HepG2 (cell line): Measurements from ENCODE around the gene COX4I2. TPM values are rescaled to one million over a fixed set of nuclear protein-coding genes. Genes with fewer than 3 reads are reported as not detected.

ENCODE experiments used
- AFF4 ChIP-seq: sonication (generic); formaldehyde crosslinking; IDR thresholded peaks from 2 replicates; pipeline ENCODE4 v1.4.0; 2020; ENCODE audit warnings: missing genetic modification reagents
- FUBP1 ChIP-seq: sonication (generic); formaldehyde crosslinking; IDR thresholded peaks from 2 replicates; pipeline ENCODE4 v1.5.1; 2020; ENCODE audit warnings: missing genetic modification reagents, mild to moderate bottlenecking, borderline replicate concordance
- HDAC2 ChIP-seq: sonication (generic); formaldehyde crosslinking; IDR thresholded peaks from 2 replicates; pipeline ENCODE4 v1.4.0; 2020; ENCODE audit warnings: missing genetic modification reagents
- MTERF4 ChIP-seq: sonication (generic); formaldehyde crosslinking; IDR thresholded peaks from 2 replicates; pipeline ENCODE4 v1.8.0; 2023; ENCODE audit warnings: mild to moderate bottlenecking, missing genetic modification reagents
- MZF1 ChIP-seq: sonication (generic); formaldehyde crosslinking; IDR thresholded peaks from 2 replicates; pipeline ENCODE4 v1.8.1; 2023; ENCODE audit warnings: mild to moderate bottlenecking, missing genetic modification reagents, borderline replicate concordance
- PHF8 ChIP-seq: sonication (generic); formaldehyde crosslinking; IDR thresholded peaks from 2 replicates; pipeline ENCODE4 v1.5.0; 2020; ENCODE audit warnings: missing genetic modification reagents
- PRPF4 ChIP-seq: fragments of 200-400 bp; formaldehyde crosslinking; IDR thresholded peaks from 2 replicates; pipeline ENCODE4 v1.6.1; 2016; ENCODE audit warnings: low read length, low read depth; ENCODE audit not compliant: poor library complexity, severe bottlenecking
- RXRB ChIP-seq: IDR thresholded peaks from 2 replicates; pipeline ENCODE4 v1.6.1; 2016; ENCODE audit warnings: borderline replicate concordance, missing genetic modification reagents, missing compliant biosample characterization
- ZBTB44 ChIP-seq: sonication (generic); formaldehyde crosslinking; IDR thresholded peaks from 2 replicates; pipeline ENCODE4 v1.4.0; 2020; ENCODE audit warnings: missing genetic modification reagents
- ZBTB46 ChIP-seq: sonication (generic); formaldehyde crosslinking; IDR thresholded peaks from 2 replicates; pipeline ENCODE4 v1.4.0; 2020; ENCODE audit warnings: mild to moderate bottlenecking, missing genetic modification reagents, borderline replicate concordance
- ZFY ChIP-seq: sonication (generic); formaldehyde crosslinking; IDR thresholded peaks from 2 replicates; pipeline ENCODE4 v1.4.0; 2020; ENCODE audit warnings: missing genetic modification reagents
- ZMAT3 ChIP-seq: sonication (generic); formaldehyde crosslinking; conservative IDR thresholded peaks from 2 replicates; pipeline ENCODE4 v1.7.0; 2021; ENCODE audit warnings: missing genetic modification reagents
- ZNF362 ChIP-seq: sonication (generic); formaldehyde crosslinking; IDR thresholded peaks from 2 replicates; pipeline ENCODE4 v1.4.0; 2020; ENCODE audit warnings: missing genetic modification reagents, mild to moderate bottlenecking, borderline replicate concordance
- ZNF44 ChIP-seq: sonication (generic); formaldehyde crosslinking; IDR thresholded peaks from 2 replicates; pipeline ENCODE4 v1.5.1; 2020; ENCODE audit warnings: mild to moderate bottlenecking, missing genetic modification reagents
- ZNF724P ChIP-seq: sonication (generic); formaldehyde crosslinking; IDR thresholded peaks from 2 replicates; pipeline ENCODE4 v1.8.0; 2022; ENCODE audit warnings: missing genetic modification reagents, borderline replicate concordance
- ZNF781 ChIP-seq: sonication (generic); formaldehyde crosslinking; IDR thresholded peaks from 2 replicates; pipeline ENCODE4 v1.5.1; 2020; ENCODE audit warnings: borderline replicate concordance, mild to moderate bottlenecking, missing genetic modification reagents; ENCODE audit errors: not compliant biosample characterization
- polyA plus RNA-seq, 8 experiments: library from polyadenylated mRNA; depleted of rRNA in 3 of 8; stranded (reverse) in 7 of 8; unstranded in 1 of 8; fragments of >200 nt; fragmentation: Illumina TruSeq in 4 of 8; extraction: Trizol in 4 of 8; gene quantifications; 2 replicates each; pipeline versions ENCODE4 v1.2.1 to v1.2.3, GENCODE V29; 2011 to 2016; ENCODE audit warnings: low read depth in 4 of 8, missing spikeins in 1 of 8, mixed read lengths in 1 of 8; ENCODE audit not compliant: insufficient read depth in 1 of 8
- total RNA-seq, 5 experiments: library from RNA; depleted of rRNA; stranded (reverse); fragments of >200 nt; fragmentation: Illumina TruSeq; extraction: Trizol; gene quantifications; 2 replicates each; pipeline ENCODE4 v1.2.3, GENCODE V29; 2016; ENCODE audit warnings: low read depth in 1 of 5

COX4I2 gene
- total and polyA plus RNA-seq, 2 of the 13 experiments (the other 11 are each of a cell fraction or from before 2014, with no cell fraction given), result 1.1 TPM; not detected in 1

- 0 out of 2 replicates have a peak, but pooled peaks have one; percentile 5 for TF ChIP-seq HDAC2 (CRISPR knock-in tag)
- no peak for TF ChIP-seq ZMAT3 (CRISPR knock-in tag)
- peak; percentile 92 for TF ChIP-seq ZNF362 (CRISPR knock-in tag)
- TF ChIP-seq PHF8 (CRISPR knock-in tag), result no peak
- peak; percentile 59 for TF ChIP-seq ZNF781 (CRISPR knock-in tag)
- no peak for TF ChIP-seq ZBTB44 (CRISPR knock-in tag)
- TF ChIP-seq ZFY, result peak; percentile 1; the same call in 1 of the 2 replicates
- TF ChIP-seq FUBP1 (CRISPR knock-in tag), result 0 out of 2 replicates have a peak, but pooled peaks have one; percentile 57
- TF ChIP-seq PRPF4, result no peak
- TF ChIP-seq ZBTB46 (CRISPR knock-in tag), result 0 out of 2 replicates have a peak, but pooled peaks have one; percentile 37
- TF ChIP-seq MTERF4 (CRISPR knock-in tag), result no peak
- peak; percentile 66; the same call in 1 of the 2 replicates for TF ChIP-seq ZNF724P (CRISPR knock-in tag)
- peak; percentile 81; the same call in 1 of the 2 replicates for TF ChIP-seq ZNF44 (CRISPR knock-in tag)
- TF ChIP-seq AFF4 (CRISPR knock-in tag), result peak; percentile 61; the same call in 1 of the 2 replicates
- peak; percentile 82; the same call in 1 of the 2 replicates for TF ChIP-seq MZF1 (CRISPR knock-in tag)
- no peak for TF ChIP-seq RXRB
Measured at GRCh38 chr20:31594002-31594557, 43.6 kb upstream of the COX4I2 start (continued).
